GM21381 (cell line): ENCODE results near the gene KCNMA1.

ENCODE experiments used
- ATAC-seq: cut with Tn5 transposase; IDR thresholded peaks from one replicate; pipeline ENCODE4 v1.9.1; 2021; ENCODE audit warnings: mild to moderate bottlenecking, moderate library complexity; ENCODE audit not compliant: unreplicated experiment

KCNMA1 gene

DNA sequence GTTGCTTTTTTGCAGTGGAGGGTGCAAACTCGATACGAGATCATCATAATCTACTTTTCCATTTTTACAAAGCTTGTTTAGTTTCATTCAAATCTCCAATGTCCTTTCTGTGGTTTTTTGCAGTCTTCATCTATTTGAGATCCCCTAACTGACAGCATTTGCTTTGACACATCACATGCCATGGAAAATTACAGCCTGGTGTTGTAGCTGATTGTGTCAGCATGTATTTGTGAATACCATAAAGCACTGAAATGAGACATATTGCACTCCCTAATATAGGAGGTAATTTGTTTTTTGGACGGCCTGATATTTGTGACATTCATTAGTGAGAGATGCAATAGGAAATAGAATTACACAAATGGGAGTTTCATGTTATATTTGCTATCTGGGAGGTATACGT is 620.8 kb downstream of the KCNMA1 start:
- no peak for ATAC-seq

DNA sequence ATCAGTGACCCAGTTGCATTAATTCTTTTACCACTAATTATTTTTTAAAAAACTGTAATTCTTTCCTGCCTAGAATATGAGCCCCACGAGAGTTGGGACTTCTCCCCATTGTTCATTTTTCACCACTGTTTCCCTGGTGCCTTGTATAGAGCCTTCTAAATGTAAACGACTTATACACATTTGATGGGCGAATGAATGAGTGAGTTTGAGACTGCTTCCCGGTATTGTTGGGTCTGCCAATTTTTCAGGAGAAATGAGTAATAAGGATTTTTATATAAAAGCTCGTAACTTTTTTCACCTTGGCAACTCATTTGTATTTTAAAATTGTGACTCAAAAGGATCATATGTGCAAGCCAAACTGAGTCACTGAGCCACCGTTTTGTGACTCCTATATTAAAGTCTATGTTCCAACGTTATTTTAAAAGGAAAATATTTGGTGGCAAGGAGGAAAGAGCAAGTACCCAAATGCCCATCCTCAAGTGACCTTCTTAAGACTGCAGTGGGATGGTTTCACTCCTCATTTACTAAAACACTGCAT is 621.3 kb downstream of the KCNMA1 start:
- no peak for ATAC-seq

DNA sequence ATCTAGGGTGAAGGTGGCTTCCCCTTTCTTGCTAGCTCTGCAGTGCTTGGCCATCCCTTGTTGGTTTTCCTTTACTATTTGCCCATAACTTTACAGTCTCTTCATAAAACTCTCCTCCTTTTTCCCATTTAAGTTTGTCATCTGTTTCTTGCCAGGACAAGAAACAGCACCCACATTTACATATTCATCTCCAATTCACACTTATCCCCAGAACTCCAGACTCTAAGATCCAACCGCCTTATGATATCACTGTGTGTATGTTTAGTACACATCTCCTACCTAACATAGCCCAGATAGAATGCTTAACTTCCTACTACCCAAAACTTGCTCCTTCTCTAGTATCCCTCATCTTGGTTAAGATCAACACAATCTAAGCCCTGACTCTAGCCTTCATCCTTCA is 622.2 kb downstream of the KCNMA1 start:
- no peak for ATAC-seq

DNA sequence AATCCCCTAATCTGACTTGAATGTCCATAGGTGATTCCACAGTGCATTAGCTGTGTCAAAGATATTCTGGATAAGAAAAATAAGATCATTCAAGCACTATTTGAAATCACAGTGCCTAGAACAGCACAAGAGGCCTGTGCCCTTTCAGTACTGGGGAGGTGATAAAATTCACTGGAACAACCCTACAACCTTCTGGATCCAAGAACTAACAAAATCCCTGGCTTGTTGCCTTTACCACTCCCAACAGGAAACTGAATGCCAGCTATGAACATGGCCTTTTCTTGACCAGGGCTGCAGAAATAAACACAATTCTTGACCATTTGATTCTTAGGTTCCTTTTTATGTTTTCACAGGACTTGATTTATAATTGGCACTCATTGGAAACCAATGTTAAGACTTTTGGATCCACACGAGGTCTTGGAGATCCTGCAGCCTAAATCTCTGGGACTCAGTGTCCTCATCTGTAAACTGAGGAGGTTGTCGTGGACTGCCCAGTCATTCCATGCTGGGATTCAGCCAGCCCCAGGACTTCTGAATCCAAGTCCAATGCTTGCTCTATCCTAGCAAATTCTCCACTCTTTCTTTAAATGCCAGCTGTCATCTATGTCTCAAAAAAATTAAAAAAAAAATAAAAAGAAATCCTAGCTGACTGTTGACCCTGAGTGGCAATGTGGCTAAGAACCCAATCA is 624.7 kb downstream of the KCNMA1 start:
- no peak for ATAC-seq

DNA sequence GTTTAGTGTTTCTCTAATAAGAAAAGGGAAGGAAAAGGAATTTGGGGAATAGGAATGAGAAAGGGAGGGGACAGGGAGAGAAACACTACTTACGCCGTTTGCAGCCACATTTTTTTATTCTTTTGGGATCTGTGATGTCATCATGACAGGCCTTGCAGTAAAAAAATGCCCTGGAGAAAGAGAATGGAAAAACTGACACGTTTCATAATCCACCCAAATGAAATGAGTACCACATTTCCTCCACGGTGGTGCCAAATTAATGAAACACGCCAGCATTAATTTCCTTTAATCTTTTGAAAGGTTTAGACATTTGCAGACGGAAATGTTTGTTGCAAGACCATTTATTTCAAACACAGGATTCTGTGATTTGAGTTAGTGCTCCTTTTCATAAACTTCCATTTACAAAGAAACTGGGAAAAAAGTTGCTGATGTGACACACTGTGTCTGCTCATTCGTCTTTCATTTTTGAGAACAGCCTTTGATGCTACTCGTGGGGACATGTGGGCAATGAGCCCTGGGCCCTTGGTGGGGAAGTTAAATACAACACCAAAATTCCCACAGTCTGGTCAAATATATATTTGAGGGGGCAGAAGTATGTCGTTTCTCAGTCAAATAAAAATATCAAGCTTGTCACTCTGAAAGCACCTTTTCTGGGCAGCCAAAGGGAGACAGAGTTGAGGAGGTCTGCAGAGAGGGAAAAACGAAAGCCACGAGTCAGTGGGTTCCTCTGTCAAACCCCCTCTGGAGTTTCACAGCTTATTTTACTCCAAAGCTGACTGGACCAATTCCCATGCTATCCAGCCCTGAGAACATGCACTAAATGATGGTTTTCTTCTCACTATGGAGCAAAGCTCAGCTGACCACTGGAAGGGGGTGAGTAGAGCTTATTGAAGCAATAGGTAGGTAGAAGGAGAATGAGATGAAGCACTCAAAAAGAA is 625.5 kb downstream of the KCNMA1 start:
- no peak for ATAC-seq

DNA sequence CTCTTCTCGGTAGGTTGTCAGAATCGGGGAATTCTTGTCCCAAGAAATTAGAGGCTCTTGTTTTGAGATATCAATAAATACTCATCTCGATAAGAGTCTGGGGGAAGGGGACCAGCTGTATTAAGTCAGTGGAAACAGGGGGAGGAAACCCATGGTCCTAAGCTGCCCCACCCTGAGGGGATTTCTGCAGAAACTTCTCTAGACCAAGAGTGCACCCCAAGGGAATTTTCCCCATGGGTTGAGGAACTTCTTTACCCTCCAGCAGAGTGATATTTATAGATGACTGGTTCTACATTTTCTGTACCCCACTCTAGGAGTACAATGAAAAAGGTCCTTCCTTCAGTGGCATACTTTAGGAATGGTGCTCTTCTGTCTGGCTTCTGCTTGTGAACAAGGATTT is 627.2 kb downstream of the KCNMA1 start:
- ATAC-seq = no peak

DNA sequence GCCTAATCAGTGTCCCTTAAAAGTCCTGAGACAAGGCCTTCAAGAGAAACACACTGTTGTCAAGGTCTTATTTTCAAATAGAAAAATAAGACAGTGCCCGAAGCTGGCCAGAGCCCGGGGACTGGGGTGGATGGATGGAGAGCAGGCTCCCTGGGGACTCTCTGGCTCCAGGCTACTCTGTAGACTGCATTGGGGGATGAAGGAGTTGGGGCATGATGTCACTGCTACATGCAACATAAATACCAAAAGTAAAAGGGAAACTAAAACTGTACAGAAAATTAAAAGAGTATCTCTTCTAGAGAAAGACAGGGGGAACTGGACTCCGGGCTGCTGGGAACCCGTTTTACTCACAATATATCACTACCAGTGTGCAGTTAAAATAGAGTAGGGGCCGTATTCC is 629.8 kb downstream of the KCNMA1 start:
- peak; percentile 68 for ATAC-seq

DNA sequence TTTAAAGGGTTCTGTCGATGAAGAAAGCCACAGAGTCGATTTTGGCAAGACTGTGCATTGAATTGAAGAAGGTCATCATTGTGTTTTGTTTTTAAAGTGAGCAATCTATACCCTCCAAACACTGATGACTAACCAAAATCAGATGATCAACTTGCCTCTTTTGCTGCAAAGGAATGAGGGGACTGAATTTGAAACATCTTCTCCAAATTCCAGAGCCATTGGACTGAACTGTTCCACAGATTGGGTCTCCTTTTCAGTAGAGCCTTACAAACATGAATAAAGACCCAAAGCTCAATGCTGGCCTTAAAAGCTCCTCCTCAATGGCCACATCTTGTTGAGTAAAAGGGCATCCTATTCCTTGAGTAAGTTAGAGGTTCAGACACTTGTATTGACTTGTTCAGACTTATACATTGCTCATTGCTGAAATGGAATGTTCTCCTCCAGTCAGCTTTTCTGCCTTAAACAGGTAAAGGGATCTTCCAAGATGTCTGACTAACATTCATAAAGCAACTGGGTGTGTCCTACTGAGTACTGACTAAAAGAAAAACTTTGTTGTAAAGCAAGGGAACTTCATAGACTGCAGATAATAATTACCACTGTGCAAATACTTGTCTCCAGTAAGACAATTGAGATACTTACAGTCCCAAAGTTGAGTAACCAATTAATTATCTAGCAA is 630.6 kb downstream of the KCNMA1 start:
- ATAC-seq = no peak

DNA sequence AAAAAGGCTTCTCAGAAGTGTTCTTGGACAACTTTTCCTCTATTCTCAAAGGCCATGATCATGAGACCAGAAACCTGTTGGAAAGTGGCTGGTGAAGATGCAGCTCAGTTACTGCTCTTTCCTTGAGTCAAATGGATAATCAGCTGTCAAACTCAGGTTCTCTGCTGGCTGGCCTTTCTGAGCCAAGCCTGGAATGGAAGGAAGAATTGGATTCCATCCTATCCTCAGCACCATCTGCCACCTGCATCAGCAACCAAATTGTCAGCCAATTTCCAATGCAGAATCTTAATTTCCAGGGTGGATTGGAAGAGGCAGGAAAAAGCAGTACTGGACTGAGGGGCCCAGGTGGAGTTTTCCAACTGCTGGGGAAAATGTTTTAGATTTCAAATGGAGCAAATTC is 631.7 kb downstream of the KCNMA1 start:
- no peak for ATAC-seq

DNA sequence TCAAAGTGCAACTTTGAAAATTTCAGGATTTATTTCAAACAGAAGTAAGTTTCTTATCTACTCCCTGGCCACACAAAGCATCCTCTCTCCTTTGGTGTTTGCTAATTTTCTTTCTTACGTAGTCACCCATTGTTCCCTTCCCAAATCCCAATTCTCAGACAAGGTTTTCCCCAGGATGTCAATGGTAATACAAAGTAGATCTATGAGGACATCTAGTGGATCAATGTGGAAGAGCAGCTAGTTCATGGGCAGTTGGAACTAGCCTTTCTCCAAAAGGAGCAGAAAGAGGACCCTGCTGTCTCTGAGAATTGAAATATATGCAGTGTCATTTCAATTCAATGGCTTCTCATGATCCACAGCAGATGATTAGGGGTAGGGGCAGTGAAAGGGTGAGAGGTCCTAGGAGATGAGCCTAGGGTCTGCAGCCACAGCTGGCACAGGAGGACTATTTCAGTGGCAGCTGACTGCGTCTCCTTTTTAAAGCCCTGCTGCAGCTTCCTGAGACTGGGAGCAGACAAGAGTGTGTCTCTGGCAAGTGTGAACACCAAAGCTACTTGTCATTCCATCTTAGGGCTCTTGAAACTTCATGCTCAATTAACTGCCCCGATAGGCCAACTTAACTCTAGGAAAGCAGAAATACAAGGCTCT is 632.6 kb downstream of the KCNMA1 start:
- ATAC-seq = no peak

DNA sequence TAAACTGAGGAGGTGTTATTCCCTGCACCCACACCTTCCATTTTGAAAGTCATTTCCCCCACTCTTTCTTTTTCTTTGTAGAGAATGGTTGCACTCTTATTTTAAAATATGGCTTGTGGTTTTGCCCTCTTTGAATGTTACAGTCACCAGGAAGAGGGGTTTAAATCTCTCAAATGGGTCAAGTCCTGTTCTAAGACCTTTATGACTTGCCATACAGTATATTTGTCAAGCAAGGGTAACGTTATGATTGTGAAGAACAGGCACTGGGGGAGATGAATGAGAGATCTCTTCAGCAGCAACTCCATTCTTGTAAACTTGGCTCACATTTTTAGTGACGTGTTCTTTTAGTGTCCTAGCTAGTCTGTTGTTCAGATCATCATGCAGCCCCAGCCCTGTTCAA is 634.7 kb downstream of the KCNMA1 start:
- ATAC-seq = no peak

DNA sequence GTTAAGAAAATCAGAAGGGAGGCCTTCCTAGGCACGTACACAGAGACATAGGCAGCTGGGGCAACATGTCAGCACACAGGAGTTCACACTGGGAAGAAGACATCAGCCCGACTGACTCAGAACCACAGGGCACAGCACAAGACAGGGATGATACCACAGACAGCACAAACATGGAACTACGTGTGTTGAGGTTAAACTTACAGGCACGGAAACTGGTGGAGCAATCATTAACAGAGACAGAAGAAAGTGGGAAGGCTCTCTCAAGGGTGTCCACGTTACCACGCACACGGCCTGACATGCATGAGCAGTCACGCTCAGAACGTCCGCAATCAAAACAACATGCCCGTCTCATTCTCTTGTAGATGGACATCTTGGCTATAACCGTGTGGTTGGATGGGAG is 636.4 kb downstream of the KCNMA1 start:
- ATAC-seq = no peak

DNA sequence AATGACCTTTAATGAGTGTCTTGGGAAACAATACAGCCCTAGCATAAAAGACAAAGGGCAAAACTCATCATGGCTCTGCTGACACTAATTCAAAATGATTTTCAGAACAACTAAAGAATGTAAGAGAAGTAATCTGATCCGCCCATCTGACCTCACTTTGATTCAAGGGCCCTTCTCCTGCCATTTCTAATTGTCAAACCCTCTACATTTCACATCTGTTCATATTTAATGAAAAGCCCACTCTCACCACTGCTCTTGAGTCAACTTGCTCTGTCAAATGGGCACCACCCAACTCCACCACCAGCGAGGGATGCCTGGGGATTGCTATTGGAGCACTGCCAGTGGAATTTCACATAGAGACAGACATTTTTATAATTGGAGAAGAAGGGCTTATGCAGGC is 639.2 kb downstream of the KCNMA1 start:
- no peak for ATAC-seq

DNA sequence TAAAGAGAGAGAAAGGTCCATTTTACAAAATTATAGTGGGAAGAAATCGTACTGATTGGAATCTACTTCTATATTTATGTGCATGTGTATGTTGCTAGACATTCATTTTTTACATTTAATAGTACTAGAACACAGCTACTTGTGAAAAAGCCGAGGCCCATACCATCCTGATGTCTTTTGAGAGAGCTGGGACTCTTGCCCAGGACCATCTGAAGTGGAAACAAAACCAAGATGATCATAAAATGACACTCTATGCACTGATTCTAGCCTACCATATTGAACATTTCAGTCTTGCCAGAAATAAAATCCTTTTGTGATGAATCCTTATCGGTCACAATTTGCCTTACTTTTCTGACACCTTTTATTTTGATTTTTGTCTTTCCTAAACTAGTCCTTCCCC is 640.0 kb downstream of the KCNMA1 start:
- ATAC-seq = no peak

DNA sequence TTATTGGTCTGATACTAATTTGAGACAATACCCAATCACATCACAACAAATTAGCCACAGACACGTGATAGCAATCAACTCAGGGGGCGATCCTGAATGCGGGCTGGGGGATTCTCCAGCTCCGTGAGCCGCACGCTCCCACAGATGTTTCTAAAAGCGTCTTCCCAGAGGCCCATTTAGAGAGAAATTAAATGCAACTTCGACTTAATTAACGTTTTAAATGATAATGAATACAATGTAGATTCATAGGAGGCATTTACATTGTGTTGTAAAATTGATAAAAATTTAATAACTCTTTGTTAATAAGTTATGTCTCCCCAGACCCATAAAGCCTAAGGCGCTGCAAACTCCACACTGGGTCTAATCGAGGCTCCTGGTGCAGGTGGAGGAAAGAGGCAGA is 642.6 kb downstream of the KCNMA1 start:
- no peak for ATAC-seq

DNA sequence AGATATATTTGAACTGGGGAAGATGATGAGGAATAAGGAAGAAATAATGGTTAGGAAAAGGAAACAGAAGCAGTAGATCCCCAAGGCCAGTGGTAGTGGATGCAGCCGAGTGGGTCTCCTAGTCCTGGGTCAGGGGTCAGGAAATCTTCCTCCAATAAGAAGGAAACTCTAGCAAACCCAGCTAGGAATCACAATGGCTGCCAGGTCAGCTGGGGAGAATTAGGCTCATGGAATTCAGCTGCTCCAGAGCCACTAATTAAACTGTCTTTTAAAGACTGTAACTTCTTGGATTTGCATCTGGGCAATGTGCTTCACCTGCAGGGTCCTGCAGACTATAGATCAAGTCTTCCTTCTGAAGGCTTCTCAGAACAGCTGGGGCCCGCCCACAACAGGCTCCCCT is 644.4 kb downstream of the KCNMA1 start:
- ATAC-seq = no peak

DNA sequence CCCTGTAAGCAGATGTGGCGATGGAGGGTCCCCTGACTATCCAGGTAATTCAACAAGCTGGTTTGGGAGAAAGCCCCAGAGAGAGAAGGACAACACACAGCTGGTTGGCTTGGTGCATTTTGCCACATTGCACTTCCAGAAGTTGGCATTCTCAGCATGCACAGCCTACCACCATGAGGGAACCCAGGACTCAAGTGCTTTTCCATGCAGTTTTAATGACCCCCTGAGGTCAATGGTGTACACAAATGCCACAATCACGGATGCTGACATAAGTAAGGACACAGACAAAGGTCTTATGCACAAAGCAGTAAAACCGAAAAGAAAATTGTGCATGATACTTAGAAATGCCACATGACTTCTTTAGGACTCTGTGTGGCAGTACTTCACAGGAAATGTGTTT is 645.1 kb downstream of the KCNMA1 start:
- no peak for ATAC-seq

DNA sequence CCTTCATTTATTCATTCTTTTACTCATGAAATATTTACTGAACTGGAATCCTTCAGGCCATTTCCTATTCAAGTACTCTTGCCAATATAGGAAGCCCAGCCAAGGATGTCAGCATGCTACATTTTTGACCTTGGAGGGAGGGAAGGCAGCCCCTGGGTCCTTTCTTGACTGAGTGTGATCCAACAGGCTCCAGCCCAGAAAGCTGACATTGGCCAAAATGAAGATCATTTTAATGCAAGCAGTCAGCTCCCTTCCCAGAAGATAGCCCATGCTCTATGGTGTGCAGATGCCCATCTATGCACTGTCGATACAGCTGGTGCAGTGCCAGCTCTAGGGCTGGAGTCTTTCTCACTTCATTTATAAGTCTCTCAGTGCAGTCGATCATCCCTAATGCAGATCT is 646.0 kb downstream of the KCNMA1 start:
- no peak for ATAC-seq

DNA sequence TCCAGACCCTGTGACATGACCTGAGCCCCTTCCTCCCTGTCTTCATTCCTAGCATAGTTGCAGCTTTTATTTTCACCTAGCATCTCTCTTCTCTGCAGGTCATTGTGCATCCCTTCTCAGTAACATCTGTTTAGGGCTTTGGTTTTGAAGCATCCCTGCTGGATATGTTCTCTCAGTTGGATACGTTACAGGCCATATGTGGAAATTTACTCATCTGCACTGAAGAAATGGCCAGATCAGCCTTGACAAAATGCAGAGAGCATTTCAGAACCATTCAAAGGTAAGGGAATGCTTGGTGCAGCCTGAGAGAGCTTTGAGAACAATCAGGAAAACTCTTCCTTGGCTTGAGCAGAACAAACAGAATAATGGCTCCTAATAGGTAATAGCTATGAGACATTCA is 647.0 kb downstream of the KCNMA1 start:
- ATAC-seq = no peak

DNA sequence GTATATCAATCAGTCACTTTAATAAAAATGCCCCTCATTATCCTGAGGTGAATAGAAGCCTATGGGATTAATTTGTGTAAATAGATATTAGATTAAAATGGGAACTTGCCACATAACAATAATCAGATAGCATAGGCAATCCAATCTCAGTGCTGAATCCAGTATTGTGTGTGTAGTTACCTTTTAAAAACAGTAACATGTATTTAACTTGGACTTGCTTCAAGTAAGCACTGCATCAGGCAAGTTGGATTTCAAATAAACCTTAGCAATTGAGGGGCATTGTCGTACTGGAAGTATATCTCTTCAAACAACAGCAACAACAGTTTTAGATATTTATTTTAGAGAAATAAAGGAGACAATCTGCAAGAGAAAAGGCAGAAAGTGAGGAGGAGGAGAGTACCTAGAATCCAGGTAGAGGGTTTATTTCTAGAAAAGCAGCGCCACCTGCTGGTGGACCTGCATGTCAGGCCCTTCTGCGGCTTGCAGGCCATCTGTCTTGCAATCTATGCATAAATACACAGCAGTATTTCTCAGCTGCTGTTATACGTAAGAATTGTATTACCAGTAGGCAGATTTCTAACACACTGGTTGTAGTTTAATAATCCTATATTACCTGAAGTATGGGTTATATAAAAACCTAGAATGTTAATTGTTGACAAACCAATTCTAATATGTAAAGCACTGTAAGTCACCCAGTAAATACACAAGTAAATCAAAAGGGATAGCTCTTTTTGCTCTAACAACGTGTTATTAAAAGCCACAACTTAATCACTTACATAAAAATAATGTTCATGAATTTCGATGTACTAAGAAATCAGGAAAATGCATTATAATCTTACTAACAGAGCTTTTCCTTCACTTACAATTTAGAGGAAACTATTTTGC is 652.8 kb downstream of the KCNMA1 start:
- peak; percentile 89 for ATAC-seq
